Activated CD8-positive, alpha-beta memory T cell treated with anti-CD3 and anti-CD28 coated beads, Interleukin-2, amount 50 U/mL, for 24 hours (primary cell): Measurements from ENCODE around the gene SH3BGR.

Experiments used
- DNase-seq: peaks from one replicate; pipeline ENCODE4 v3.0.0-alpha.2; 2020; ENCODE audit errors: extremely low read depth

SH3BGR gene

GRCh38 chr21:39546522-39546921 is 94.8 kb downstream of the SH3BGR start:
- no peak for DNase-seq

- no peak for DNase-seq
Measured at GRCh38 chr21:39552856-39553255, 101.1 kb downstream of the SH3BGR start.

GRCh38 chr21:39553331-39553730 is 101.6 kb downstream of the SH3BGR start:
- no peak for DNase-seq

- no peak for DNase-seq
Measured at GRCh38 chr21:39555911-39556590, 104.3 kb downstream of the SH3BGR start.

- no peak for DNase-seq
Measured at GRCh38 chr21:39559511-39559910, 107.7 kb downstream of the SH3BGR start.

- no peak for DNase-seq
Measured at GRCh38 chr21:39561140-39561539, 109.4 kb downstream of the SH3BGR start.

GRCh38 chr21:39562791-39563770 is 111.3 kb downstream of the SH3BGR start:
- no peak for DNase-seq

- DNase-seq: no peak
Measured at GRCh38 chr21:39564200-39564599, 112.4 kb downstream of the SH3BGR start.
